Brain pericyte (primary cell): ENCODE results near the gene FAM47A.

Source experiments
- DNase-seq: peaks from one replicate; pipeline ENCODE4 v3.0.0-alpha.2; 2012; ENCODE audit warnings: low read depth, low spot score

Gene FAM47A

DNA sequence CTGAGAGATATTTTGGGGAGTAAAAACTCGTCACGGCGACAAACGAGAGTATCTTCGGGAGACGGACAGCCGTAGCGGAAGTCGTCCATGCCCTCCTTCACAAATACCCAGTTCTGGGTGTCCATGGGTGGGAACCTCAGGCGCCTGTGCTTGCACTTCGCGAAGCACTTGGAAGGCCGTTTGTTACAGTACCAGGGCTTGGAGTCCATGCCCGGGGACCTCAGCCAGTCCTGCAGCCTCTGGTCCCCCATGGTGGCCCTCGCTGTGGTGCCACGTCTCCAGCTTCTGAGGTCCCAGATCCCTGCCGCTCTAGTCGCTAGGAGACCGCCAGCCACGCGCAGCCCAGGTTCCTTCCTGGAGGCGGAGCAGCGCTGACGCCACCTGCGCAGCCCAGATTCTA lies at the start of gene FAM47A:
TSS of gene FAM47A (minus strand) at position 287 of the 400 bp plus-strand sequence. CDS start at position 251, 36 bp downstream.
- no peak for DNase-seq

GRCh38 chrX:34147345-34147744 lies 15.2 kb upstream of the FAM47A start:
- DNase-seq, result no peak

- DNase-seq, result no peak
Measured at GRCh38 chrX:34146906-34147305, 14.8 kb upstream of the FAM47A start.

DNA sequence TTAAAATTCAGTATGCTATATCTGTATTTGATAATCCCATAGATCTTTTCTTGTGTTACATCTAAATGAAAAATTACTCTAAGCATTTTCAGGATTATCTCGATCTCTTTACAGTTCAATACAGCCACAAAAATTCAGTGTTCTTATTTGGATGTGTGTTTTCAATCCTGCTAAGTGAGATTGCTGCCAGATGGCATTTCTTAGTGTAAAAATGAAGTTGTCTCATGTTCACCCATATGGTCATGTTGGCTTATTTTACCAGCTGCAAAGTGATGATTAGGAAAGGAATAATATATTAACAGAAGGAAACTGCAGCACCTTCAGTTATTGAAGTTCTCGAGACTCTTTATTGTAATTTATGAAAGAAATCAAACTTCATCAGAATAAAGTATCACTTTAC lies 12.1 kb upstream of the FAM47A start:
- DNase-seq, result no peak

GRCh38 chrX:34140816-34141215 lies 8.7 kb upstream of the FAM47A start:
- no peak for DNase-seq

DNA sequence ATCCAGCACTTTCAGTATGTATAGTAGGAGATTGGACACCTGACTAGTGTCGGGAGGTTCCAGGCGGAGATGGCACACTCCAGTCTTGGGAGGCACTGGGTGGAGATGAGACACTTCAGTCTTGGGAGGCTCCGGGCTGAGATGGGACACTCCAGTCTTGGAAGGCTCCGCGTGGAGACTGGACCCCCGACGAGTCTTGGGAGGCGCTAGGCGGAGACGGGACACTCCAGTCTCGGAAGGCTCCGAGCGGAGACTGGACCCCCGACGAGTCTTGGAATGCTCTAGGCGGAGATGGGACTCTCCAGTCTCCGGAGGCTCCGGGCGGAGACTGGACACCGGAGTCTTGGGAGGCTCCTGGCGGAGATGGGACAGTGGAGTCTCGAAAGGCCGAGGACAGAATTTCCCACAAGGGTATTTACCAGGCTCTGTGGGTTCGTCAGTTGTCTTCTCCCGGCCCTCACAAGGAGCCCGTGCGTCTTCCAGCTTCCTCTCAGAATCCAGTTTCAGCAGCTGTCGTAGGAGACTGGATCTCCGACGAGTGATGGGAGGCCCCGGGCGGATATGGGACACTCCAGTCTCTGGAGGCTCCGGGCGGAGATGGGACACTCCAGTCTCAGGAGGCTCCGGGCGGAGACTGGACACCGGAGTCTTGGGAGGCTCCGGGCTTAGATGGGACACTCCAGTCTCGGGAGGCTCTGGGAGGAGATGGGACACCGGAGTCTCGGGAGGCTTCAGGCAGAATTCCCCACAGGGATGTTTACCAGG lies 952 bp downstream of the FAM47A start:
- DNase-seq, result no peak

DNA sequence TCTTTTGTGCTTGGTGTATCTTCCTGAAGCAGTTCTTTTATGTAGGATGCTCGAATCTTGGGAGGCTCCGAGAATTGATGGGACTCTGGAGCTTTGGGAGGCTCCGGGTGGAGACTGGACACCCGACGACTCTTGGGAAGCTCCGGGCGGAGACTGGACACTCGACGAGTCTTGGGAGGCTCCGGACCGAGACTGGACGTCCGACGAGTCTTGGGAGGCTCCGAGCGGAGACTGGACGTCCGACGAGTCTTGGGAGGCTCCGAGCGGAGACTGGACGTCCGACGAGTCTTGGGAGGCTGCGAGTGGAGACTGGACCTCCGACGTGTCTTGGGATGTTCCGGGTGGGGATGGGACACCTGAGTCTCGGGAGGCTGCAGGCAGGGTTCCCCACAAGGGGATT lies 1.6 kb downstream of the FAM47A start:
- DNase-seq, result no peak

GRCh38 chrX:34126011-34126410 lies 6.1 kb downstream of the FAM47A start:
- DNase-seq, result no peak

- DNase-seq, result no peak
Measured at GRCh38 chrX:34119122-34119521, 13.0 kb downstream of the FAM47A start.

DNA sequence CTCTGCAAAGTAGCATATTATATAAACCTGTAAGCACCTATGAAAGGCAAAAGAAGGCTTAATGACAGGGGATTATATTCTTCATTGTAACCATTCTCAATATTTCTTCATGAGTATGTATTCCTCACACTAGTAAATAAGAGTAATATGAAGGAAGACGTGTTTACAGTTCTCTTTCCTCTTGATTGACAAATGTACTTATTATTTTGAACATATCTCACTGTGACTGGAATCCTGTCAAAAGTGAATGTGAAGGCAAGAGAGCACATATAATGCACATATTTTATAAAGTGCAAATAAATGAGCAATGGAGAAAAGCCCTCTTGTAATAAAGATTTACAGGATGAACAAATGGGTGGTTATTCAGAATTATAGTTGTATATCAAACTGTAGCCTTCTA lies 19.7 kb downstream of the FAM47A start:
- no peak for DNase-seq
